ENCODE measurements around the gene PIK3R6. TPM values are rescaled to one million over a fixed set of nuclear protein-coding genes. Genes with fewer than 3 reads are reported as not detected.

PIK3R6 gene
- total and polyA plus RNA-seq, 2 of the 13 experiments (the other 11 are each of a cell fraction or from before 2014, with no cell fraction given) = not detected

DNA sequence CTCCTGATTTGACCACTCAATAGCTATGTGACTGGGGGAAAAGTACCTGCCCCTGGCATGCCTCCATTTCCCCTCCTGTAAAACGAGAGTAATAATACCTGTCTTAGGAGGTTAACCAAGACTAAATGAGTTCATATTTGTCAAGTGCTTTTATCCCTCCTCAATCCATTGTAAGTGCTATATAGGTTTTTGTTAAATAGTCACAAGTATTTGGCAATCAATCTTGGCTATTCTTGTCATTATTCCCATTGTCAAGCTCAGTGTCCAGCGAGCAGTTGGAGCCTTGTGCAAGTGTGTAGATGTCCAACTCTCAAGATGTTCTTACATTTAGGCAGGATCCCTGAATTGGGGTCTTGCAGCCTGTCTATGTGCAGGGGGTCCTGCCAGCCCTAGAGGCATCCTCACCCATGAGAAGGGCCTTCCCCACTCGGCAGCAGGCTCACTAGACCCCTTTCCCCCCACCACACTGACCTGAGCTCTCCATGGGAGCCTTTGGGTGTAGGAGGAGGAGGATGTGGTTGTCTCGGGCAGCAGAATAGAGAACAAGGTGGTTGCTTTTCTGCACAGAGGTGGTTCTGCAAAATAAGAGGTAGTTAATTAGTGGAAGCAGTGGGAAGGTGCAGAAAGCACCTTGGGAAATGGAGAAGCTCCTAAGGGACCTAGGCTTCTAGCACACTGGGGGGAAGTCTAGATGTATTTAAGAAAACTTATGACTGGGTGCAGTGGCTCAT, 18.0 kb downstream of the PIK3R6 start:
- POLR2A ChIA-PET = no interaction called here
- no TSS peak for BruUV-seq (replicated peaks)
- ATAC-seq (no peak), DNase-seq (ENCODE audit: low spot score) (no peak), FAIRE-seq (no peak)
- Histone ChIP-seq H4K20me1 (ENCODE audit: insufficient read depth, low read length) (no peaks in the 10 kb centered on the region), H3K79me2 (ENCODE audit: insufficient read depth, low read length) (no peaks in the 10 kb centered on the region), H3K9me3 (ENCODE audit: low read length) (no peaks in the 10 kb centered on the region), H2AFZ (ENCODE audit: low read length) (no peak overlapping the region), H3K4me3 (replicated peaks in 1 of 3; ENCODE audit: insufficient read depth in 1 of 3, low read depth in 2 of 3, low read length in 3 of 3) (no peak overlapping the region), H3K27me3 (ENCODE audit: control insufficient read depth in 1 of 2, insufficient read depth in 2 of 2, low read length in 2 of 2) (no peaks in the 10 kb centered on the region; a peak in 1 of 5 replicates), H3K4me2 (ENCODE audit: low read depth, low read length) (no peak overlapping the region), H3K9ac (ENCODE audit: insufficient read depth, low read depth, low read length) (no peak overlapping the region), H3K27ac (ENCODE audit: extremely low read length, insufficient read depth, low read length) (no peak overlapping the region), H3K4me1 (ENCODE audit: insufficient read depth, low read length) (no peaks in the 10 kb centered on the region), H3K36me3 (replicated peaks in 1 of 2; ENCODE audit: control insufficient read depth in 1 of 2, insufficient read depth in 2 of 2, low read length in 2 of 2) (no peaks in the 10 kb centered on the region)
- intact Hi-C loops (cut with micrococcal nuclease; ENCODE audit: unreplicated experiment) (no loop called here), in situ Hi-C loops (cut with HindIII; ENCODE audit: extremely low pct_ligation_motif_present, low pct_unique_long_range_greater_than_20kb) (no loop called here)
- CTCF ChIA-PET (ENCODE audit: low intra/inter-chr PET ratio, low total read pairs) = no interaction called here
- 15% methylated on average over 3 of the region's 4 CpGs for WGBS (ENCODE audit: low lambda C conversion rate)
- TF ChIP-seq ZNF354B (CRISPR knock-in tag; IDR thresholded peaks at IDR 0.05) (no peak), ZFP62 (CRISPR knock-in tag; IDR thresholded peaks at IDR 0.05) (no peak), TSC22D2 (CRISPR knock-in tag; IDR thresholded peaks at IDR 0.05; ENCODE audit: borderline replicate concordance) (no peak), ZNF75D (CRISPR knock-in tag; IDR thresholded peaks at IDR 0.05; ENCODE audit: borderline replicate concordance) (no peak), SKI (IDR thresholded peaks at IDR 0.05; ENCODE audit: partially characterized antibody) (no peak), BORCS8-MEF2B (CRISPR knock-in tag; IDR thresholded peaks at IDR 0.05) (no peak), PHB2 (IDR thresholded peaks at IDR 0.05; ENCODE audit: partially characterized antibody) (no peak), NCOA1 (CRISPR knock-in tag; IDR thresholded peaks at IDR 0.05) (no peak), ZC3H4 (CRISPR knock-in tag; IDR thresholded peaks at IDR 0.05; ENCODE audit: borderline replicate concordance) (no peak), TBP (CRISPR knock-in tag; IDR thresholded peaks at IDR 0.05) (no peak)
- TF ChIP-seq, protein P1, sequence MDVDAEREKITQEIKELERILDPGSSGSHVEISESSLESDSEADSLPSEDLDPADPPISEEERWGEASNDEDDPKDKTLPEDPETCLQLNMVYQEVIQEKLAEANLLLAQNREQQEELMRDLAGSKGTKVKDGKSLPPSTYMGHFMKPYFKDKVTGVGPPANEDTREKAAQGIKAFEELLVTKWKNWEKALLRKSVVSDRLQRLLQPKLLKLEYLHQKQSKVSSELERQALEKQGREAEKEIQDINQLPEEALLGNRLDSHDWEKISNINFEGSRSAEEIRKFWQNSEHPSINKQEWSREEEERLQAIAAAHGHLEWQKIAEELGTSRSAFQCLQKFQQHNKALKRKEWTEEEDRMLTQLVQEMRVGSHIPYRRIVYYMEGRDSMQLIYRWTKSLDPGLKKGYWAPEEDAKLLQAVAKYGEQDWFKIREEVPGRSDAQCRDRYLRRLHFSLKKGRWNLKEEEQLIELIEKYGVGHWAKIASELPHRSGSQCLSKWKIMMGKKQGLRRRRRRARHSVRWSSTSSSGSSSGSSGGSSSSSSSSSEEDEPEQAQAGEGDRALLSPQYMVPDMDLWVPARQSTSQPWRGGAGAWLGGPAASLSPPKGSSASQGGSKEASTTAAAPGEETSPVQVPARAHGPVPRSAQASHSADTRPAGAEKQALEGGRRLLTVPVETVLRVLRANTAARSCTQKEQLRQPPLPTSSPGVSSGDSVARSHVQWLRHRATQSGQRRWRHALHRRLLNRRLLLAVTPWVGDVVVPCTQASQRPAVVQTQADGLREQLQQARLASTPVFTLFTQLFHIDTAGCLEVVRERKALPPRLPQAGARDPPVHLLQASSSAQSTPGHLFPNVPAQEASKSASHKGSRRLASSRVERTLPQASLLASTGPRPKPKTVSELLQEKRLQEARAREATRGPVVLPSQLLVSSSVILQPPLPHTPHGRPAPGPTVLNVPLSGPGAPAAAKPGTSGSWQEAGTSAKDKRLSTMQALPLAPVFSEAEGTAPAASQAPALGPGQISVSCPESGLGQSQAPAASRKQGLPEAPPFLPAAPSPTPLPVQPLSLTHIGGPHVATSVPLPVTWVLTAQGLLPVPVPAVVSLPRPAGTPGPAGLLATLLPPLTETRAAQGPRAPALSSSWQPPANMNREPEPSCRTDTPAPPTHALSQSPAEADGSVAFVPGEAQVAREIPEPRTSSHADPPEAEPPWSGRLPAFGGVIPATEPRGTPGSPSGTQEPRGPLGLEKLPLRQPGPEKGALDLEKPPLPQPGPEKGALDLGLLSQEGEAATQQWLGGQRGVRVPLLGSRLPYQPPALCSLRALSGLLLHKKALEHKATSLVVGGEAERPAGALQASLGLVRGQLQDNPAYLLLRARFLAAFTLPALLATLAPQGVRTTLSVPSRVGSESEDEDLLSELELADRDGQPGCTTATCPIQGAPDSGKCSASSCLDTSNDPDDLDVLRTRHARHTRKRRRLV (CRISPR knock-in tag; IDR thresholded peaks at IDR 0.05) = no peak
- TF ChIP-seq, protein P2, sequence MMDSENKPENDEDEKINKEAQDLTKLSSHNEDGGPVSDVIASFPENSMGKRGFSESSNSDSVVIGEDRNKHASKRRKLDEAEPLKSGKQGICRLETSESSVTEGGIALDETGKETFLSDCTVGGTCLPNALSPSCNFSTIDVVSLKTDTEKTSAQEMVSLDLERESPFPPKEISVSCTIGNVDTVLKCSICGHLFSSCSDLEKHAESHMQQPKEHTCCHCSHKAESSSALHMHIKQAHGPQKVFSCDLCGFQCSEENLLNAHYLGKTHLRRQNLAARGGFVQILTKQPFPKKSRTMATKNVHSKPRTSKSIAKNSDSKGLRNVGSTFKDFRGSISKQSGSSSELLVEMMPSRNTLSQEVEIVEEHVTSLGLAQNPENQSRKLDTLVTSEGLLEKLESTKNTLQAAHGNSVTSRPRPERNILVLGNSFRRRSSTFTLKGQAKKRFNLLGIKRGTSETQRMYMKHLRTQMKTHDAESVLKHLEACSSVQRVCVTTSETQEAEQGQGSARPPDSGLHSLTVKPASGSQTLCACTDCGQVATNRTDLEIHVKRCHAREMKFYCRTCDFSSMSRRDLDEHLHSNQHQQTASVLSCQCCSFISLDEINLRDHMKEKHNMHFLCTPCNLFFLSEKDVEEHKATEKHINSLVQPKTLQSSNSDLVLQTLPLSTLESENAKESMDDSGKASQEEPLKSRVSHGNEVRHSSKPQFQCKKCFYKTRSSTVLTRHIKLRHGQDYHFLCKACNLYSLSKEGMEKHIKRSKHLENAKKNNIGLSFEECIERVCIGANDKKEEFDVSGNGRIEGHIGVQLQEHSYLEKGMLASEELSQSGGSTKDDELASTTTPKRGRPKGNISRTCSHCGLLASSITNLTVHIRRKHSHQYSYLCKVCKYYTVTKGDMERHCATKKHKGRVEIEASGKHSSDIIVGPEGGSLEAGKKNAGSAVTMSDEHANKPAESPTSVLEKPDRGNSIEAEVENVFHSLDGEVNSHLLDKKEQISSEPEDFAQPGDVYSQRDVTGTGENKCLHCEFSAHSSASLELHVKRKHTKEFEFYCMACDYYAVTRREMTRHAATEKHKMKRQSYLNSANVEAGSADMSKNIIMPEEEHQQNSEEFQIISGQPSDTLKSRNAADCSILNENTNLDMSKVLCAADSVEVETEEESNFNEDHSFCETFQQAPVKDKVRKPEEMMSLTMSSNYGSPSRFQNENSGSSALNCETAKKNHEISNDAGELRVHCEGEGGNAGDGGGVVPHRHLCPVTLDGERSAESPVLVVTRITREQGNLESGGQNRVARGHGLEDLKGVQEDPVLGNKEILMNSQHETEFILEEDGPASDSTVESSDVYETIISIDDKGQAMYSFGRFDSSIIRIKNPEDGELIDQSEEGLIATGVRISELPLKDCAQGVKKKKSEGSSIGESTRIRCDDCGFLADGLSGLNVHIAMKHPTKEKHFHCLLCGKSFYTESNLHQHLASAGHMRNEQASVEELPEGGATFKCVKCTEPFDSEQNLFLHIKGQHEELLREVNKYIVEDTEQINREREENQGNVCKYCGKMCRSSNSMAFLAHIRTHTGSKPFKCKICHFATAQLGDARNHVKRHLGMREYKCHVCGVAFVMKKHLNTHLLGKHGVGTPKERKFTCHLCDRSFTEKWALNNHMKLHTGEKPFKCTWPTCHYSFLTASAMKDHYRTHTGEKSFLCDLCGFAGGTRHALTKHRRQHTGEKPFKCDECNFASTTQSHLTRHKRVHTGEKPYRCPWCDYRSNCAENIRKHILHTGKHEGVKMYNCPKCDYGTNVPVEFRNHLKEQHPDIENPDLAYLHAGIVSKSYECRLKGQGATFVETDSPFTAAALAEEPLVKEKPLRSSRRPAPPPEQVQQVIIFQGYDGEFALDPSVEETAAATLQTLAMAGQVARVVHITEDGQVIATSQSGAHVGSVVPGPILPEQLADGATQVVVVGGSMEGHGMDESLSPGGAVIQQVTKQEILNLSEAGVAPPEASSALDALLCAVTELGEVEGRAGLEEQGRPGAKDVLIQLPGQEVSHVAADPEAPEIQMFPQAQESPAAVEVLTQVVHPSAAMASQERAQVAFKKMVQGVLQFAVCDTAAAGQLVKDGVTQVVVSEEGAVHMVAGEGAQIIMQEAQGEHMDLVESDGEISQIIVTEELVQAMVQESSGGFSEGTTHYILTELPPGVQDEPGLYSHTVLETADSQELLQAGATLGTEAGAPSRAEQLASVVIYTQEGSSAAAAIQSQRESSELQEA (CRISPR knock-in tag; IDR thresholded peaks at IDR 0.05; ENCODE audit: not compliant biosample characterization) = no peak

All from HepG2 (cell line).